Activated T-cell treated with anti-CD3 and anti-CD28 coated beads, Interleukin-2, amount 50 U/mL, for 24 hours (primary cell): ENCODE results near the gene PPARA.
"Not testable (repeated sequence)": the region's sequence is repeated elsewhere in the genome, so short reads cannot be mapped to it uniquely, and the experiment has no call there.

Experiments
- DNase-seq: peaks from one replicate; pipeline ENCODE4 v3.0.0-alpha.2; 2020
- H3K27ac Mint-ChIP-seq: 2 replicates; pipeline ENCODE4 v1.8.0; 2020; ENCODE audit warnings: mild to moderate bottlenecking, mixed read lengths
- H3K27me3 Mint-ChIP-seq: 2 replicates; pipeline ENCODE4 v1.8.0; 2020; ENCODE audit warnings: mixed read lengths
- H3K36me3 Mint-ChIP-seq: 2 replicates; pipeline ENCODE4 v1.8.0; 2020; ENCODE audit warnings: low read depth, mixed read lengths
- H3K4me1 Mint-ChIP-seq: 2 replicates; pipeline ENCODE4 v1.8.0; 2020; ENCODE audit warnings: low read depth, mixed read lengths
- H3K4me3 Mint-ChIP-seq: 2 replicates; pipeline ENCODE4 v1.8.0; 2020; ENCODE audit warnings: mild to moderate bottlenecking, moderate library complexity, mixed read lengths
- H3K9me3 Mint-ChIP-seq: 2 replicates; pipeline ENCODE4 v1.8.0; 2020; ENCODE audit warnings: mixed read lengths

The PPARA gene

DNA sequence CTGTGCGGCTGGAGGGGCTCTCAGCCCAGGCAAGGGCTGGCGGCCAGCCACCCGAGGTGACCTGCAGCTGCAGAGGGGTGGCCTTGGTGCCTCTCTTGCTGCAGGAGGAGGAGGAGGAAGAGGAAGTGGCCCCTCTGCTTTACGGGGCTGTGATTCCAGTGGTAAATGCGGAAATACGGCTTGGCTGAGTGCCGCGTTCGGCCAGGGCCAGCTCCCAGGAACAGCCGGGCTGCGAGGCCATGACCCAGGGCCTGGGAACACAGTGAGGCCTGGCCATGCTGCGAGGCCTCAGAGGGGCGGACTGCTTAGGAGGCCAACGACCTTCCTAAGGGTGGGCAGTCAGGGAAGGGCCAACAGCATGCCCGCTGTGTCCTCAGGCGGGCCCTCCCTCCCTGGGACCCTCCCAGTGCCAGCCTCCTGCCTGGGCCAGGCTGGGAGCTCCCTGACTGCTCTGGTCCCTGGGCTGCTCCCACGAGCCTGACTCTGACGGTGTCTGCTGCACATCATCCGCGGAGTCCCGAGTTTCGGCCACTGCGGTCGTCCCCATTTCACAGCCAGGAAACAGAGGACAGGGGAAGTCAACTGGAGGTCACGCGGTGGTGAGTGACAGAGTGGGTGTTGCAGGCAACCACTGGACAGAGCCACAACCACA, 20.8 kb upstream of the PPARA start:
- H3K36me3 Mint-ChIP-seq = no peaks in the 10 kb centered on the region
- H3K4me3 Mint-ChIP-seq = no peak overlapping the region
- H3K27ac Mint-ChIP-seq = no peak overlapping the region
- H3K27me3 Mint-ChIP-seq = no peaks in the 10 kb centered on the region
- H3K9me3 Mint-ChIP-seq = no peaks in the 10 kb centered on the region
- no peak for DNase-seq
- H3K4me1 Mint-ChIP-seq = no peaks in the 10 kb centered on the region

DNA sequence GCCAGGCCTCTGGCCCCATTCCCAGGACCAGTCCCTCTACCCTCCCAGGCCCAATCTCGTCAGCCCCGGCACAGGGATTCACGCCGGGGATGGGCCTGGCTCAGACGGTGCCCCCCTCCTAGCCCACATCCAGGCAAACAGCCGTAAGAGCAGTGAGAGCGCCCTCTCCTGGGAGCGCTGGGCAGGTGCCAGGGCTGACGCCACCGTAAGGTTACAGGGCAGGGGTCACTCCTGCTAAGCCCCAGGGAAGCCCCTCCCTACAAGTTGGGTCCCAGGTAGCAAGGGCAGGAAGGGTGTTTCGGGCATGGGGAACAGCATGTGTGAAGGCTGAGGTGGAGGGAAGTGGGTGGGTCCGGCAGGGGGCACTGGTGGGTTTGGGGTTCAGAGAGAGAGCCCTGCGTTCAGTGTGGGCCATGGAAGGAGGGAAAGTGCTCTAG, 19.2 kb upstream of the PPARA start:
- H3K27ac Mint-ChIP-seq = no peak overlapping the region
- H3K9me3 Mint-ChIP-seq = no peaks in the 10 kb centered on the region
- no peak overlapping the region for H3K4me3 Mint-ChIP-seq
- H3K27me3 Mint-ChIP-seq = no peaks in the 10 kb centered on the region
- H3K4me1 Mint-ChIP-seq = no peaks in the 10 kb centered on the region
- no peak for DNase-seq
- H3K36me3 Mint-ChIP-seq = no peaks in the 10 kb centered on the region

DNA sequence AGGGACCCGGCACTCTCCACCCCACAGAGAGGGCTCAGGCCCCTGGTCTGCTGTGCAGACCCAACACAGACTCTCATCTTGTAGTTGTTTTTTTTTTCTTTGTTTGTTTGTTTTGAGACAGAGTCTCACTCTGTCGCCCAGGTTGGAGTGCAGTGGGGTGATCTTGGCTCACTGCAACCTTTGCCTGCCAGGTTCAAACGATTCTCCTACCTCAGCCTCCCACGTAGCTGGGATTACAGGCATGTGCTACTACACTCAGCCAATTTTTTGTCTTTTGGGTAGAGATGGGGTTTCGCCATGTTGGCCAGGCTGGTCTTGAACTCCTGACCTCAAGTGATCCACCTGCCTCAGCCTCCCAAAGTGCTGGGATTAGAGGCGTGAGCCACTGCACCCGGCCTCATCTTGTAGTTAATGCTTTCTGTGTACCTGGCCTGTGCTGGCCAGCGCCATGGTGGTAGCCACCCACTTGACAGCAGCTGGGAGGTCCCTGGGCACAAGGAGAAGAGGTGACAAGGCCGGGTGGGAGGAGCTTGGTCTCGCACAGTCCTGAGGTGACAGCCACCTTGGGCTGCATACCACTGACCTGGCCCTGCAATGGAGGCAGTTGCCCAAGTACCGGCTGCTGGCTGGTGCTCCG, 18.0 kb upstream of the PPARA start:
- H3K27ac Mint-ChIP-seq, H3K9me3 Mint-ChIP-seq, H3K4me3 Mint-ChIP-seq, H3K36me3 Mint-ChIP-seq, H3K27me3 Mint-ChIP-seq, DNase-seq, H3K4me1 Mint-ChIP-seq: not testable (repeated sequence)

DNA sequence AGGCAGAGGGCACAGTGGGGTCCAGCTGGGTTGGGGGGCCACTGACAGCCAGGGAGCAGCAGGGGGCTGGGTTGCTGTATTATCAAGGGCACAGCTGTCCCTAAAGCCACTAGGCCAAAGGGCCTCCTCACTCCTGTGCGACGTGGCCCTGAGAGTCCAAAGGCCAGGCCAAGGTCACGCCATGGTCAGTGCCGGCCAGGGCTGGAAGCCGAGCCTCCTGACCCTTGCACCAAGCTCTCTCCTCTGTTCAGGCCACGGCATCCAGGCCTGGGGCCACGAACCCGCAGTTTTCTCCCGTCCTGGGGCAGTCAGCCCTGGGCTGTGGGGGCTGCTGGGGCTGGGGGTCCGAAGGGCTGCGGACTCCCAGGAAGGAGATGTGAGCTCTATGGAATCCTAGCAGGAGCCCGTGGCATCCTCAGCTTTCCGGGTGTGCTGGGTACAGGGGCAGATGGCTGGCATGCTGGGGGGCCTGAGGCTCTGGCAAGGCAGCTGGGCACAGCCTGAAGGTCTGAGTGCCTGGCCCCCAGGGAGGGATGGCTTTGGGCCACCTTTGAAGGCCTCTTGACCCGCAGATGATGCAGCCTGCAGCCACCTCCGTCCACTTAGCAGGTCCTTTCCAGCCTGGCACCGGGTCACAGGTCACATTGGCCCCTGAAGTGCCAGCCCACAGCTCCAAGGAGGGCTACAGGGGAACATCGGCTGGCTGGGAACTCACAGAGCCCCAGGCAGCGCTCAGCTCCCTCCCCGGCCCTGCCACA, 17.3 kb upstream of the PPARA start:
- H3K36me3 Mint-ChIP-seq = no peaks in the 10 kb centered on the region
- no peaks in the 10 kb centered on the region for H3K4me1 Mint-ChIP-seq
- no peaks in the 10 kb centered on the region for H3K27me3 Mint-ChIP-seq
- no peak overlapping the region for H3K27ac Mint-ChIP-seq
- DNase-seq = no peak
- H3K4me3 Mint-ChIP-seq = no peak overlapping the region
- H3K9me3 Mint-ChIP-seq = no peaks in the 10 kb centered on the region

DNA sequence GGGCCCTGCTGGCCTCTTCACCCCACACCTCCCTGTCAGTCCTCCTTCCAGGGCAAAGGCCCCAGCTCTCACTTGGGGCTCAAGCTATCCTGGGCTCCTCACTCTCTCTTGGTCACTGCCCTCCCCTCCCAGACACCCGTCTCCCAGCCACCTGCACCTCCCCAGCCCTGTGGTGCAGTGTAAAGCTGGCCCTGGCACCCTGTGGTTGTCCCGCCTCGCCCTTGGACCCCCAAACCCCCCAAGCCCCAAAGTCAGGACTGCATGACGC, 16.8 kb upstream of the PPARA start:
- no peaks in the 10 kb centered on the region for H3K36me3 Mint-ChIP-seq
- no peaks in the 10 kb centered on the region for H3K4me1 Mint-ChIP-seq
- H3K4me3 Mint-ChIP-seq = no peak overlapping the region
- no peak for DNase-seq
- no peaks in the 10 kb centered on the region for H3K27me3 Mint-ChIP-seq
- H3K27ac Mint-ChIP-seq = no peak overlapping the region
- H3K9me3 Mint-ChIP-seq = no peaks in the 10 kb centered on the region

DNA sequence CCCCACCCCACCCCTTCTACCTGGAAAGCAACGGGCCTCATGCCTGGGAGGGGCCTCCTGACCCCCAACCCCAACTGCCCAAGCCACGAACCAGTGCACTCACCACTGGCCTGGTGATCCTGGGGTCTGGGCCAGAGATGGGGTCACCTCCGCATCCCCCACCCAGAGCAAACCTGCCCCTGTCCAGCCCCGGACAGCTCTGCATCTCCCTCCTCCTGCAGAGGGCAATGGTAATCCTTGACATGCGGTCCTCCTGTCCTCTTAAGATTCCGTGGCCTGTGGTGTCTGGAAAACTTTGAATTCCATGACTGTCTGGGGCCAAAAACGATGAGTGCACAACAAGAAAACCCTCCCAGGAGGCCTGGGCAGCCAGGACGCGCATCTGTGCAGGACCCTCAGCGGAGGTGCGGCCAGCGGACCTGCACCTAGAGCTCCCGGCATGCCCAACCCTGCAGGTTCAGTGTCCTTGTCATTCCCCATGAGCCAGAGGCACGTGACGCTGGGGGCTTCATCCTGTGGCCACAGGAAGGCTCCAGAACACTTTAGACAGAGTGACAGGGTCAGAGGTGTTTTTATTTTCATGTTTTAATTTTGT, 16.1 kb upstream of the PPARA start:
- Mint-ChIP-seq H3K27me3 (no peaks in the 10 kb centered on the region), H3K4me1 (no peaks in the 10 kb centered on the region), H3K9me3 (no peaks in the 10 kb centered on the region), H3K4me3 (no peak overlapping the region), H3K36me3 (no peaks in the 10 kb centered on the region), H3K27ac (no peak overlapping the region)
- no peak for DNase-seq

DNA sequence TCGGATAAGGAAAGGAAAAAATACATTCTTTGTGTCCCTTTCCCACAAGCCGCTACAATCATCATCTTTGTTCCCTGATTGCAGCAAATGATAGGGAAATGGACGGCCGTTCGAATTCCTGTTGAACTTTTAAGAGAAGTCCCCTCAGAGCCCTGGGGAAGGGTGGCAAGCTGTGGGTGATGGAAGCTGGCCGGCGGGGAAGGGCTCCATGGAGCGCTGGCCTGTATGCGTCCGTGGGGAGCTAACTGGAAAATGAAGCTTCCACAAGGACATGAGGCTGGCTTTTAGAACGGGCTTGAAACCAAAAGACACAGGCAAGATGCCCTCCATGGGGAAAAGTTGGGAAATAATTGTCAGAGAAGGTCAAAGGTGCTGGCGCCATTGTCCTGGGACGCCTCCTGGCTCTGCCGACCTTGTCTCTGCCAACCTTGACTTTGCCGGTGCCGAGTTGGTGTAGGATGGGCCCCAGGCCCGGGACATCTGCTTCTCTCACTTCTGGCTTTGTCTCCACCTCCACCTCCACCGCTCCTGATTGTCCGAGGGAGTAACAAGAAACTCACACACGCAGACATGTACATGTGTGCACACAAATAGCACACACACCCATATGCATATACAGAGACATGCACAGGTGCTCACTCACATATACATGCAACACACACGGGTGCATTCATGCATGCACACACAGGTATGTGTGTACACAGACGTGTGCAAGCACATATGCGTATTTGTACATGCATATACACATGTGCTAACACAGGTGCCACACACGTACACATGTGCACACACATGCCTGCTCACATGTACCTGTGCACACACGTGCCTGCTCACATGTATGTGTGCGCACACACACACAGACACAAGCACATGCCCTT, 14.5 kb upstream of the PPARA start:
- Mint-ChIP-seq H3K36me3 (no peaks in the 10 kb centered on the region), H3K4me3 (no peak overlapping the region), H3K27ac (no peak overlapping the region), H3K4me1 (no peaks in the 10 kb centered on the region), H3K27me3 (no peaks in the 10 kb centered on the region), H3K9me3 (no peaks in the 10 kb centered on the region)
- no peak for DNase-seq

DNA sequence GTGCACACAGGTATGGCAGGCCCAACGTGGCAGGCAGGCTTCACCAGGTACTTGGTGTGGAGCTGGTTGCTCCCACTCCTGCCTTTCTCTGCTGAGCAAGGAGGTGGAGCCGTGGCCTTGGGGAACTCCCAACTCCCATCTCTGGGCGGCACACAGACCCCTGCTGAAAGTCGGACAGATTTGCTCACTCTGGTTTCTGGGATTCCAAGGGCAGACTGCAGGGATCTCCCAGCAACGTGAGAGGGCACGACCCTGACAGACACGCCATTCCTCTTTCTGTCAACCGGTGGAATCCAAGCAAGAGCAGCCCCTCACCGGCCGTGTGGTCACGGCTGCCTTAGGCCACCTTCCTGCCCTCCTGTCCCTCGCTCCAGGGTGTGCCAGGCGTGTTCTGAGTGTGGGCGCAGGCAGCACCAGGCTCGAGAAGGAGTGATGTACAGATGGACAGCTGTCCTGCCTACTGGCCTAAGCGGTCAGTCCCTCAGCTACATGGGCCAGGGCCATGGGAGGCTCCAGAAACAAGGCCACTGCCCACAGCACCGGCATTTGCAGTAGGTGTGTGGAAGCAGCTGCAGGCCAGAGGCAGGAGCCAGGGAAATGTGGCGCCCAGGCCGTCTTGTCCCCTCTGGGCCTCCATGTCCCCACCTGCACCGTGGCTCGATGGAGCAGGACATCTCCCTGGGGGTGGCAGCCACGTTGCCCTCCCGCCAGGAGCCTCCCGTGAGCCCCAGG, 13.7 kb upstream of the PPARA start:
- no peak overlapping the region for H3K27ac Mint-ChIP-seq
- no peaks in the 10 kb centered on the region for H3K9me3 Mint-ChIP-seq
- H3K4me1 Mint-ChIP-seq = no peaks in the 10 kb centered on the region
- H3K27me3 Mint-ChIP-seq = no peaks in the 10 kb centered on the region
- no peaks in the 10 kb centered on the region for H3K36me3 Mint-ChIP-seq
- DNase-seq = no peak
- no peak overlapping the region for H3K4me3 Mint-ChIP-seq

DNA sequence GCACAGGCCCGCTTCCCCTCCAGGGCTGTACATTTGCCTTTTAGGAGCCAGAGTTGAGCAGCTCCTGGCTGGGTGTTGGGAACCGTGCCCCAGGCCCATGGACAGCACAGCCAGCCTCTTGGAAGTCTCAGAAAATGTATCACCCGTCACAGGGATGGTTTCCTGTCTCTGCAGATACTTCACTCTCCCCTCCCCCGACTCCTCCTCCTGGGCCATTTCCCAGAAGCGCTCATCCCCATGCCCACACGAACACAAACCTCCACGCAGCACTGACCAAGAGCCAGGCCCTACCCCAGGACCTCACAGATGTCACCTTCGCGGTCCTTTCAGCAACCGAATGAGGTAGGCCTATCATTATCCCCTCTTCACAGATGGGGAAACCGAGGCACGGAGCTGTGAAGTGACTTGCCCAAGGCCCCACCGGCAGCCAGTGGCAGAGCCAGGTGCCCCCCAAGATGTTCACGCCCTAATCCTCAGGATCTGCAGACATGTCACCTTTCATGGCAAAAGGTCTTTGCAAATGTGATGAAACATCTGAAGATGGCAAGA, 13.0 kb upstream of the PPARA start:
- H3K27ac Mint-ChIP-seq = no peak overlapping the region
- H3K4me3 Mint-ChIP-seq = no peak overlapping the region
- no peak for DNase-seq
- no peaks in the 10 kb centered on the region for H3K4me1 Mint-ChIP-seq
- no peaks in the 10 kb centered on the region for H3K27me3 Mint-ChIP-seq
- no peaks in the 10 kb centered on the region for H3K36me3 Mint-ChIP-seq
- H3K9me3 Mint-ChIP-seq = no peaks in the 10 kb centered on the region

DNA sequence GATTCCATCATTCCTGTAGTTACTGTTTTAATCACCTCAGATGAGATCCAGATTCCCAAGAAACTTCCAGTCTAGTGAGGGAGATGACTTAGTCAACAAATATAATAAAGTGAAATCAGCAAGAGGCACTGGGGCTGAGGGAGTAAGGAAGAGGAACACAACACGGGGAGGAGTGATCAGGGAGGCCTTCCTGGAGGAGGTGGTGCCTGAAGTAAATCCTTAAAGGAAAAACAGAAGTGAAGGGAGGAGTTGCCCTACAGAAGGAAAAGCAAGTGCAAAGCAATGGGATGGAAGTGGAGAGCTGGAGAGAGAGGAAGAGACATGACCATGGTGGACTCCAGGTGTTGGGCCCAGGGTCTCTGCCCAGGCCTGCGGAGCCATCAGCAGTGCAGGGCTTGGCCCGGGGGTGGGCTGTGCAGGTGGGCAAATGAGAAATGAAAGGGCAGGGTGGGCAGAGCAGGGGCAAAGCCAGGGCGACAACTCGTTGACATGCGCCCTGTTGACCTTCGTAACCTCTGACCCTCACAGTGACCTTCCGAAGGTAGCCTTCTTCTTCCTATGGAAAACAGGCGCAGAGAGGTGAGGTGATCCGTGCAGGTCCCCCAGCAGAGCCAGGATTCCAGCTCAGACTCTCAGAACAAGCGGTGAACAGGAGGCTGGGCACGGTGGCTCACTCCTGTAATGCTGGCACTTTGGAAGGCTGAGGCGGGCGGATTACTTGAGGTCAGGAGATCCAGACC, 12.1 kb upstream of the PPARA start:
- no peak overlapping the region for H3K4me3 Mint-ChIP-seq
- no peak for DNase-seq
- H3K9me3 Mint-ChIP-seq = no peaks in the 10 kb centered on the region
- H3K4me1 Mint-ChIP-seq = no peaks in the 10 kb centered on the region
- no peaks in the 10 kb centered on the region for H3K27me3 Mint-ChIP-seq
- H3K27ac Mint-ChIP-seq = no peak overlapping the region
- no peaks in the 10 kb centered on the region for H3K36me3 Mint-ChIP-seq

DNA sequence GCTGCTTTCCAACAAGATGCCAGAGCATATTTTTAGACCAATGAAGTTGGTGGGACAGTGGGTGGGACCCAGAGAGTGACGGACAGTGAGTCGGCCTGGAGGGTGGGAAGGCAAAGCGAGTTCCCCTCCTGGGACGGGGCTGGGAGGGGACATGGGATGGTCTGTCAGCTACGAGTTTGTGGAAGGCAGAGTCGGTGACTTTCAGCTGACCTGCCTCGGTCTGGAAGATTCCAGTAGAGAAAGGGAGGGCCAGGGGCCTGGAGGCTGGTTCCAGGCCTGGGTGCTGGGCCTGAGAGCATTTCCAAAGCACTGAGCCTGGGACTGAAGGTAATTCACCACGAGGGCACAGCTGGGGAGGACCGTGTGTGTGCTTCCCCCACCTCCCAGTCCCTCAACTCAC, 10.9 kb upstream of the PPARA start:
- not testable (repeated sequence) for H3K9me3 Mint-ChIP-seq, H3K4me1 Mint-ChIP-seq, H3K4me3 Mint-ChIP-seq, H3K27ac Mint-ChIP-seq, H3K36me3 Mint-ChIP-seq, DNase-seq, H3K27me3 Mint-ChIP-seq

DNA sequence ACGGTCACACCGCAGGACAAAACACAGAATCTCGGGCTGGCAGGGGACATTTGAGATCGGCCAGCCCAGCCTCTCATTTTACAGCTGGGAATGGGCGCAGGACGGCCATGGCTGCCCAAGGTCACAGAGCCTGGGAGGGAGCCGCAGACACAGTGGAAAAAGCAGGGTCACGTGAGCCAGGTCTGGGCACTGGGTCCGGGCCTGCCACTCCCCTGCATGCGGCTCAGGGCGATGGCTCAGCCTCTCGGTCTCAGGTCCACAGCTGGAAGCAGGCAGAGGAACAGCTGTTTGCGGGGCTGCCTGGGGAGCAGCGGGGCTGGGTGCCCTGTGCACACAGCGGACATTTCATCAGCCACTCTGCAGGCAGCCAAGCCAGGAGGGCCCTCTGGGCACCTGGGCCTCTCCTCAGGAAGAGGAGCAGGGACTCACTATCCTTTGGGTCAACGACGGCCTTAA, 10.4 kb upstream of the PPARA start:
- Mint-ChIP-seq H3K4me1 (no peaks in the 10 kb centered on the region), H3K4me3 (no peak overlapping the region), H3K36me3 (no peaks in the 10 kb centered on the region), H3K27me3 (no peaks in the 10 kb centered on the region), H3K9me3 (no peaks in the 10 kb centered on the region), H3K27ac (no peak overlapping the region)
- no peak for DNase-seq
